ENCODE results near the gene TRAF5.

- TF ChIP-seq CREB5 (CRISPR knock-in tag; IDR thresholded peaks at IDR 0.05; ENCODE audit: low read depth) (no peak), ZC3H10 (CRISPR knock-in tag; IDR thresholded peaks at IDR 0.05) (no peak), PPARA (CRISPR knock-in tag; IDR thresholded peaks at IDR 0.05; ENCODE audit: borderline replicate concordance) (no peak), ARNTL (CRISPR knock-in tag; IDR thresholded peaks at IDR 0.05; ENCODE audit: borderline replicate concordance, low read depth) (no peak), ISL1 (CRISPR knock-in tag; IDR thresholded peaks at IDR 0.05) (no peak), TCF4 (CRISPR knock-in tag; IDR thresholded peaks at IDR 0.05; ENCODE audit: borderline replicate concordance) (no peak), ZFP30 (CRISPR knock-in tag; IDR thresholded peaks at IDR 0.05) (no peak)
Measured at GRCh38 chr1:211336775-211337174, 10.1 kb downstream of the TRAF5 start.

All from SK-N-SH treated with all-trans-retinoic acid at 6 μM for 48 hours (cell line).